ES-I3 (cell line): ENCODE data around the gene CNKSR3.

Experiments
- H3K36me3 ChIP-seq: 2 replicates; pipeline ENCODE4 v1.6.1; 2013; ENCODE audit warnings: mild to moderate bottlenecking, low read length, control low read depth, moderate library complexity; ENCODE audit not compliant: insufficient read depth
- H3K4me1 ChIP-seq: 2 replicates; pipeline ENCODE4 v1.6.1; 2013; ENCODE audit warnings: mild to moderate bottlenecking, control low read depth, low read length; ENCODE audit not compliant: insufficient read depth
- H3K9ac ChIP-seq: 2 replicates; pipeline ENCODE4 v1.6.1; 2013; ENCODE audit warnings: low read depth, mild to moderate bottlenecking, low read length, moderate library complexity
- H3K9me3 ChIP-seq: 2 replicates; pipeline ENCODE4 v1.6.1; 2013; ENCODE audit warnings: mild to moderate bottlenecking, low read length, moderate library complexity; ENCODE audit not compliant: control insufficient read depth, insufficient read depth

CNKSR3 gene

DNA sequence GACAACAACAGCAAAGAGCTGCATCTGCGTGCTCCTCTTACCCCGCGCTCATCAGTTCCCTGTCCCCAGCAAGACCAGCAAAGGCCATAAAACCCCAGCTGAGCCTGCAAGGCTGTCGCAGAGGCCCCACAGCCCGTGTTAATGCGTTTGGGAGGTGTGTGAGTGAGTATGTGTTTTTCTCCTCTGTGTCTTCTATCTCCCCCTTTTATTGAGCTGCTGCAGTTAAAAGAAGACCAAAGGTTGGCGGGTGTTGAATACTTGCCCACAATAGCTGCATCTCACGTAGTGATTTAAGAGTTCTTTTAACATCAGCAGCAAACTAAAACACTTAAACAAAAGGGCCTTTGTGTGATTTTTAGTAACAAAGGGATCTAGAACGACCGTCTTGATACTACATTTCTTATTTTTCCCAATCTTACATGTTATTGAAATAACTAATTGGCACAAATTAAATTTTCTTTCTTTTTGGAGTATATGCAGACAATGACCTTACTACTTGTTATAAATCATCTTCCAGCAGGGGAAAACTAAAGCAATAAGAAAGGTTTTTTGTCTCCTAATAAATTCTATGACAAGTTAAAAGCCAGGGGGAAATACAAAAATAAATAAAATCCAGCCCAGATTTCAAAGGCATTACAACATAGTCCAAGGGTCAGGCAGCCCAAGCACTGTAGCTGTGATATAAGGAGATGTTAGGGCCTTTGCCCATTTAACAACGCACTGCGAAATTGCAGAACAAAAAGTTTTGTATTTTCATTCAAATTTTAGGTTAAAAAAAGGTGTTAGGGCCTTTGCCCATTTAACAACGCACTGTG lies 27.2 kb upstream of the CNKSR3 start:
- Histone ChIP-seq H3K4me1 (peaks cover 25% of the 10 kb centered on the region), H3K36me3 (no peaks in the 10 kb centered on the region), H3K9me3 (no peaks in the 10 kb centered on the region), H3K9ac (no peak overlapping the region)

DNA sequence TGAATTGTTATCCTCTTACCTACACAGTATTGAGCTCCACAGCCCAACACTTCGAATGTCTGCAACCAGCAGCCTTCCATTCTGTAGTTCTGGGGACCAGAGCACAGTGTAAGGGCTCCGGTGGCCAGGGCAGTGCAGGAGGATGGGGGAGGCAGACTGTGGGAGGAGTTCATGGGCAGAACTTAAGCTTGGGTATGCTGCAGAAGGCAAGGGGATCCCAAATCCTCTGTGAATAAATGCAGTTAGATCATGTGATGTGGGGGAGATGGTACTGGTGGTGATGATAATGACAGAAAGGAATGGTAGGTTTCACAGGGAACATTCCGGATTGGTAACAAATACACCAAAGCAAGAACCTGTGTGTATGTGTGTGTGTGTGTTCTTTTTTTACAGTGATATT lies 26.5 kb upstream of the CNKSR3 start:
- Histone ChIP-seq H3K4me1 (peaks cover 19% of the 10 kb centered on the region), H3K36me3 (no peaks in the 10 kb centered on the region), H3K9ac (no peak overlapping the region), H3K9me3 (no peaks in the 10 kb centered on the region)

DNA sequence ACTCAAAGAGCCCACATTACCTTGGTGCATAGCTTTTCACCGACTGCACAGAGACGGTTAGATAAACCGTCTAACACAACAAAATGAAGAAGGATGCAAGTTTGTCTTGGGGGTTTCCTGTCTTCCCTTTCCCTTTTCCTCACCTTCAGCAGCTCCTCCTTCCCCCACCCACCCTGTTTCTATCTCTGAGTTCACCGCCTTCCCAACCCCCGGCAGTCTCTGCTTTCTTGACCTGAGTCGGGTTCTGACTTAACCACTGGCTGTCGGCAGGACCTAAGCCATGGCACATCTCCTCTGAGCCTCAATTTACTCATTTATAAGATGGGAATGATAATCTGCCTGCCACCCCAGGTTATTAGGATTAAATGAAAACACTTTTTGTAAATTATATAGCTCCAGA lies 25.8 kb upstream of the CNKSR3 start:
- no peaks in the 10 kb centered on the region for H3K36me3 ChIP-seq
- no peaks in the 10 kb centered on the region for H3K9me3 ChIP-seq
- no peak overlapping the region for H3K9ac ChIP-seq
- H3K4me1 ChIP-seq = peaks cover 18% of the 10 kb centered on the region; the same call in 1 of the 2 replicates

DNA sequence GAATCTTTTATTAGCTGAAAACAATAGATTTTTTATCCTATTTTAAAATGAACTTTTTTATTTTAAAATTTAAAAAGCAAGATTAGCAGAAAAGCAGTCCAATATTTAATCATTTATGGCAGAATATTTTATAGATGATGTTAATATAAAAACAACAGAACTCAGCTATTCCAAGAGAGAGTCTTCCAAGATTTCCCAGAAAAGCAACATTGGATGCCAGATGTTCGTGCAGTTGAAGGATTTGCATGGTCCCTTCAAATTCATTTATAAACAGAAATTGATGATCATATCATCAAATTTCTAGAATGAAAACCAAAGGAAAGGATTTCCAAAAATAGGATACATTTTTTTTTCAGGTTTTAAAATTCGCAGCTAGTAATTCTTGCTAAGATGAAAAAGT lies 25.4 kb upstream of the CNKSR3 start:
- no peak overlapping the region for H3K9ac ChIP-seq
- H3K9me3 ChIP-seq = no peaks in the 10 kb centered on the region
- H3K36me3 ChIP-seq = no peaks in the 10 kb centered on the region
- peaks cover 18% of the 10 kb centered on the region; the same call in 1 of the 2 replicates for H3K4me1 ChIP-seq

DNA sequence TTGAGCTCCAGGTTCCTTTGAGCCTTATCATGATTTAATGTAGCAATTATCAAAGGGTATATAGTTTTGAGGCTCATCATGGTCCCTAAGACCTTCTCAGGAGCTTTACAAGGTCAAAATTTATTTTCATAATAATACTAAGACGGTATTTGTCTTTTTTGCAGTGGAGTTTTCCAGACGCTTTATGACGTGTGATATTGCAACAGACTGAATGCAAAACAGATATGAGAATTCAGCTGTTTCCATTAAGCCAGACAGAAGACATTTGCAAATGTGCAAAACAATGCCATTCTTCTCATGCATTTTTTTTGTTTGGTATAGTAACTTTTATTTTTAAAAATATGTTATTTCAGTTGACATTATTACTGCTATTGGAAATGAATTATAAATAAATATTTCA lies 24.7 kb upstream of the CNKSR3 start:
- Histone ChIP-seq H3K9ac (no peak overlapping the region), H3K4me1 (peaks cover 18% of the 10 kb centered on the region; the same call in 1 of the 2 replicates), H3K9me3 (no peaks in the 10 kb centered on the region), H3K36me3 (no peaks in the 10 kb centered on the region)

DNA sequence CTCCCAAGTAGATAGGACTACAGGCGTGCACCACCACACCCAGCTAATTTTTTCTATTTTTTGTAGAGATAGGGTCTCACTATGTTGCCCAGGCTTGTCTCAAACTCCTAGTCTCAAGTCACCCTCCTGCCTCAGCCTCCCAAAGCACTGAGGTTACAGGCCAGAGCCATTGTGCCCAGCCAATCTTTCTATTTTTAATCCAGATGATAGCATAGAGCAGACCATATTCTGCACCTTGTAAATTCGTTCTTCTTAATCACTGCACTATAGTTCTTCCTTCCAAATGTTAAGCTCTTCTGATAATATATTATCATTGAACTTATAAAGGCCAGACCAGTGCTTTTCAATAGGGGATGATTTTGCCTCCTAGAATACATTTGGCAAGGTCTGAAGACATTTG lies 24.0 kb upstream of the CNKSR3 start:
- Histone ChIP-seq H3K4me1 (peaks cover 18% of the 10 kb centered on the region; the same call in 1 of the 2 replicates), H3K9me3 (no peaks in the 10 kb centered on the region), H3K9ac (no peak overlapping the region), H3K36me3 (no peaks in the 10 kb centered on the region)

DNA sequence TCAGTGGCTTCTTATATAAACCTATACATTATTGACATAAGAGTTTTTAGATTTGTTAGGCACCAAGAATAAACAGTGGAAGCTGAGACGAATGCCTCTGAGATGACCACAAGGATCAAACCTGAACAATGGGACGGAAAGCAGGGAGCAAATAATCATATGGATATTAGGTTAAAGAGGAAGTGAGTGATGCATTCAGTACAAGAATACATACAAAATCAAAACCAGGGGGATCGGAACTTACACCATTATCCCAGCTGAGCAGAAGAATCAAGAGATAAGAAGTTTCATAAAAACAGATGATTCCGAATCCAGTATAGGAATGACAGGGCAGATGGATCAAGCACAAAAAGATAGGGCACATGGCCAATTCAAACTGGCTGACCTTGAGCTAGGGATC lies 21.9 kb upstream of the CNKSR3 start:
- no peaks in the 10 kb centered on the region for H3K9me3 ChIP-seq
- H3K4me1 ChIP-seq = peaks cover 13% of the 10 kb centered on the region; the same call in 1 of the 2 replicates
- no peak overlapping the region for H3K9ac ChIP-seq
- no peaks in the 10 kb centered on the region for H3K36me3 ChIP-seq

DNA sequence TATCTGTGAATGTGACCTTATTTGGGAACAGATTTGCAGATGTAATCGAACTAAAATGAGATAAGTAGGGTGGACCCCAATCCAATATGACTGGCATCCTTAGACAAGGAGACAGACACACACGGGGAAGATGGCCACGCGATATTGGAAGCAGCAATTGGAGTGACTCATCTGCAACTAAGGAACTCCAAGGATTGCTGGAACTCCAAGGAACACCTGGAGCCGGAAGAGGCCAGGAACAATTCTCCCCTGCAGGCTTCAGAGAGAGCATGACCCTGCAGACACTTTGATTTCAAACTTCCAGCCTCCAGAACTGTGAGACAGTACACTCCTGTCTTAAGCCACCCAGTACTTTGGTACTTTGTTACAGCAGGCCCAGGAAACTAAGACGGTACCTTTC lies 19.5 kb upstream of the CNKSR3 start:
- Histone ChIP-seq H3K9ac (no peak overlapping the region), H3K4me1 (no peaks in the 10 kb centered on the region), H3K9me3 (no peaks in the 10 kb centered on the region)

DNA sequence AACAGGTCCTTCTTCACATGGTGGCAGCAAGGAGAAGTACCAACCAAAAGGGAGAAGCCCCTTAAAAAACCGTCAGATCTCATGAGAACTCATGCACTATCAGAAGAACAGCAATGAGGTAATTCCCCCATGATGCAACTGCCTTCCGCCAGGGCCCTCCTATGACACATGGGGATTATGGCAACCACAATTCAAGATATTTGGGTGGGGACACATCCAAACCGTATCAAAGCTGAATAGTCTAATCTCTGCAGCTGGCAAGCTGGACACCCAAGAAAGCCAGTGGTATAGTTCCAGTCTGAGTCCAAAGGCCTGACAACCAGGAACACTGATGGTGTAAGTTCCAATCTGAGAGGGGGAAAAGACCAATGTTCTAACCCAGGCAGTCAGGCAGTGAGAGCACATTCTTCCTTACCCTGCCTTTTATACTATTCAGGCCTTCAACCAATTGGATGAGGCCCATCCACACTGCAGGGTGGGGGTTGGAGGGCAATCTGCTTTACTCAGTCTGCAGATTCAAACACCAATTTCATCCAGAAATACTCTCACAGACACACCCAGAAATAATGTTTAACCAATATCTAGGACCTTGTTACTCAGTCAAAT lies 17.9 kb upstream of the CNKSR3 start:
- no peaks in the 10 kb centered on the region for H3K36me3 ChIP-seq
- H3K9ac ChIP-seq = no peak overlapping the region
- H3K9me3 ChIP-seq = no peaks in the 10 kb centered on the region
- no peaks in the 10 kb centered on the region for H3K4me1 ChIP-seq

More for the DNA sequence above, 19.5 kb upstream of the CNKSR3 start:
- no peaks in the 10 kb centered on the region for H3K36me3 ChIP-seq

DNA sequence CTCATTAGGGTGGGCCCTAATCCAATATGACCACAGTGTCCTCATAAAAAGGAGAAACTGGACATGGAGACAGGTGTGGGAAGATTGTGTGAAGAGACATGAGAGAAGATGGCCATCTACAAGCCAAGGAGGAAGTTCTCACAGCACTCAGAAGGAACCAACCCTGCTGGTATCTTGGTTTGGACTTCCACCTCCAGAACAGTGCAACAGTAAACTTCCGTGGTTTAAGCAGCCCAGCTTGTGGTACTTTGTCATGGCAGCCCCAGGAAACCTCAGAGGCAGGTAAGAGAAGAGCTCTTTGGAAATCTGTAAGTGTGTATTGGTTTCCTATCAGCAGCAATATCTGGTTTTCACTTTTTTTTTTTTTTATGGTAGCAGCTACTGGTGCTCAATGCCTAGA lies 16.5 kb upstream of the CNKSR3 start:
- H3K9ac ChIP-seq = no peak overlapping the region
- H3K36me3 ChIP-seq = no peaks in the 10 kb centered on the region
- no peaks in the 10 kb centered on the region for H3K9me3 ChIP-seq
- no peaks in the 10 kb centered on the region for H3K4me1 ChIP-seq

DNA sequence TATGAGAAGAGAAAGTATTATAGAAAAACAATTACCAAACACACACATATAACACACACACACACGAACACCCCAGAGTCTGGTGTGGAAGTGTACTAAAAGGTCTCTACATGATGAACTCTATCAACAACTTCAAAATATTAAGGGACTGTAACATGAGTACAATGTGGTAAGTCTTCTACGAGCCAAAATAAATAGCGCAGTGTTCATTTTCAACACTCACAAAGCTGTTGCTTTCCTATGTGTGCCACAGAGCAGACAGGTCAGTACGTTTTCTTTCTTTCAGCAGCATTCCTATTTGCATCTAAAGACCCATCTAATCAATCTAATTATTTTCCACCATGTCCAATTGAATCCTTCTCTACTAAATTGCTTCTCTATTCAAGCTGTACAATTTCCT lies 12.1 kb upstream of the CNKSR3 start:
- Histone ChIP-seq H3K9ac (no peak overlapping the region), H3K36me3 (no peaks in the 10 kb centered on the region), H3K9me3 (no peaks in the 10 kb centered on the region), H3K4me1 (no peaks in the 10 kb centered on the region)

DNA sequence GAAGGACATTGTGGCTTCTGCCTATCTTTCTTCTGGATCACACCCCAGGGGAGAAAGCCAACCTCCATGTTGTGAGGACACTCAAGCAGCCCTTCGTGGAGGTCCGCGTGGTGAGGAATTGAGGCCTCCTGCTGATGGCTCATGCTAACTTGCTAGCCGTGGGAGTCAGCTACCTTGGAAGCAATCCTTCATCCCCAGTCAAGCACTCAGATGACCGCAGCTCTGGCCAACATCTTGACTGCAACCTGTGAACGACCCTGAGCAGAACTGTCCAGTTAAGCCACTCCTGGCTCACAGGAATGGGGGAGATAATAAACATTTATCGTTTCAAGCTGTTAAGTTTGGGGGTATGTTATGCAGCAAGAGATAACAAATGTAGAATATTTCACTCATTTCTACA lies 10.9 kb upstream of the CNKSR3 start:
- H3K36me3 ChIP-seq = no peaks in the 10 kb centered on the region
- H3K4me1 ChIP-seq = no peaks in the 10 kb centered on the region
- H3K9me3 ChIP-seq = no peaks in the 10 kb centered on the region
- H3K9ac ChIP-seq = no peak overlapping the region

DNA sequence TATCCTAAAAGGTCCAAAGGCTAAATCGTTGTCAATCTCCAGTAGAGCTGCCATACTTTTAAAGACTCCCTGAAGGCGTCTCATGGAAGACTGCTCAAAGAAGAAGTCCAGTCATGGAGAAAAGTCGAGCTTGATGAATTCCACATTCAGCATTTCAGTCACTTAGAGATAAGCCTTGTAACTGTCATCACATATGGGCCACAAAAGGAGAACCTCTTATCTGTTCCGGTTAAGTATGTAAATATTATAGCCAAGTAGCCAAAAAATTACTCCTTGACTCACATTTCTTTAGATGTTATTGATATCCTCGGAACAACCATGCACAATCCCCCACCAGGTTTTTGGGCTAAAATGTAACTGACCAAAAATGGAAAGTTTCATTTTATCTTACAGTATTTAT lies 9.8 kb upstream of the CNKSR3 start:
- Histone ChIP-seq H3K36me3 (no peaks in the 10 kb centered on the region), H3K4me1 (no peaks in the 10 kb centered on the region), H3K9ac (no peak overlapping the region), H3K9me3 (no peaks in the 10 kb centered on the region)

DNA sequence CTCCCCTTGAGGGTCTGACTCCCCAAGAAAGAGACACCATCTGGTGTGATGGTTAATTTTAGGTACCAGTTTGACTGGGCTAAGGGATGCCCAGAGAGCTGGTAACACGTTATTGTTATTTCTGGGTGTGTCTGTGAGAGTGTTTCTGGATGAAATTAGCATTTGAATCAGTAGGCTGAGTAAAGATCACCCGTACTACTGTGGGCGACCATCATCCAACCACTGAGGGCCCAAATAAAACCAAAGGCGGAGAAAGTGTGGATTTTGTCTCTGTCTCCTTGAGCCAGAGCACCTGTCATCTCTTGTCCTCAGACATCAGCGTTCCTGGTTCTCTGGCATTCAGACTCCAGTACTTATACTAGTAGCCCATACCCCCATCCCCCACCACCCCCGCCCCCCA lies 7.9 kb upstream of the CNKSR3 start:
- Histone ChIP-seq H3K9ac (no peak overlapping the region), H3K9me3 (no peaks in the 10 kb centered on the region), H3K4me1 (no peaks in the 10 kb centered on the region), H3K36me3 (no peaks in the 10 kb centered on the region)

DNA sequence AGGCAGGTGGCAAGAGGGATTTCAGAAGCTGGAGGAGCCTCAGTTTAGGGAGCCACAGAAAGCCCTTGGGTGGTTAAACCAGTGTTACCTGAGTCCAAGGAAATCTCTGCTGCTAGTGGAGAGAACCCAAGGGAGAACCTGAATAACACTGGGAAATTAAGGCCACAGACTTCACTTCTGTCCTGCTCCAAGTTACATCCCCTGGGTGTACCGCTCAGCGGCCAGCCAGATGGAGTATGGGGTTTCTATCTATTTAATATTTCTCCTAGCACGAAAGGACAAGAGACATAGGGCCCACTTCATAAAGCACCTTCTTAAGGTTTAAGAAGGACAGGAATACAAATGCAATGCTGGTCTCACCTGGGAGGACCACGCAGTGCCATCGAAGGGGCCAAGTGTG lies 5.8 kb upstream of the CNKSR3 start:
- Histone ChIP-seq H3K9me3 (no peaks in the 10 kb centered on the region), H3K36me3 (no peaks in the 10 kb centered on the region), H3K4me1 (peaks cover 10% of the 10 kb centered on the region; the same call in 1 of the 2 replicates), H3K9ac (no peak overlapping the region)
